Omental fat pad (tissue), 4 donors: ENCODE measurements around the gene NUP155. TPM values are rescaled to one million over a fixed set of nuclear protein-coding genes. Genes with fewer than 3 reads are reported as not detected.
"Not testable (repeated sequence)": the region's sequence is repeated elsewhere in the genome, so short reads cannot be mapped to it uniquely, and the experiment has no call there.

Experiments used
- ATAC-seq: fragments of 150-250 bp; one replicate; pipeline ENCODE4 v1.9.1; 2016; ENCODE audit warnings: mild to moderate bottlenecking, moderate library complexity; ENCODE audit not compliant: low FRiP score
- DNase-seq: peaks from one replicate; pipeline ENCODE4 v3.0.0-alpha.2; 2019; ENCODE audit warnings: low spot score
- CTCF ChIP-seq, 3 donors: fragments of 450-650 bp; IDR thresholded peaks; one replicate each; pipeline ENCODE4 v1.5.1; 2016 to 2017; ENCODE audit warnings: antibody characterized with exemption in 3 of 3, mild to moderate bottlenecking in 3 of 3, moderate library complexity in 2 of 3
- total RNA-seq, 4 donors: library from RNA; depleted of rRNA; stranded (reverse); fragments of >200 nt; gene quantifications; one replicate each; pipeline ENCODE4 v1.1.0, GENCODE V29; 2016

NUP155 gene
- total RNA-seq, 4 donors from 2014 or later = 17.8 to 28.7 (median 23.4) TPM

- no peak for TF ChIP-seq CTCF (IDR thresholded peaks at IDR 0.05)
- DNase-seq (no peak), ATAC-seq (no peak)
Measured at GRCh38 chr5:37272511-37272910, 98.4 kb downstream of the NUP155 start.

GRCh38 chr5:37268100-37268499 lies 102.8 kb downstream of the NUP155 start:
- ATAC-seq, DNase-seq: not testable (repeated sequence)

- ATAC-seq (no peak), DNase-seq (no peak)
- no peak for TF ChIP-seq CTCF (IDR thresholded peaks at IDR 0.05)
Measured at GRCh38 chr5:37255774-37256358, 115.0 kb downstream of the NUP155 start.

- DNase-seq (no peak), ATAC-seq (no peak)
- TF ChIP-seq CTCF (IDR thresholded peaks at IDR 0.05) = no peak
Measured at GRCh38 chr5:37254581-37254980, 116.3 kb downstream of the NUP155 start.

- no peak for ATAC-seq
- no peak for TF ChIP-seq CTCF (IDR thresholded peaks at IDR 0.05)
- no peak for DNase-seq
Measured at GRCh38 chr5:37251665-37252064, 119.2 kb downstream of the NUP155 start.

GRCh38 chr5:37249815-37250164 lies 121.1 kb downstream of the NUP155 start:
- DNase-seq (no peak), ATAC-seq (peak; percentile 4)
- TF ChIP-seq CTCF (IDR thresholded peaks at IDR 0.05) = no peak

- TF ChIP-seq CTCF (IDR thresholded peaks at IDR 0.05) = no peak
- peak; percentile 98 for ATAC-seq
- DNase-seq = peak; percentile 29
Measured at GRCh38 chr5:37248970-37249814, 121.7 kb downstream of the NUP155 start, which contains the start of gene CPLANE1. CPLANE1 (minus strand) TSS chr5:37249376; CDS start chr5:37247698, 1,678 bp downstream.
